Neural cell (in vitro differentiated cells): ENCODE measurements around the gene GCK. TPM values are rescaled to one million over a fixed set of nuclear protein-coding genes. Genes with fewer than 3 reads are reported as not detected.

ENCODE experiments used
- H2AFZ ChIP-seq: fragments of 200-600, 300-800 bp; sonication (generic), shearing (Covaris generic); 2 replicates; pipeline ENCODE4 v1.6.0; 2014; ENCODE audit warnings: low read depth, mild to moderate bottlenecking, antibody characterized with exemption, low read length, moderate library complexity
- H3F3A ChIP-seq: fragments of 200-600 bp; shearing (Covaris generic); 2 replicates; pipeline ENCODE4 v1.6.1; 2016; ENCODE audit warnings: mild to moderate bottlenecking, moderate library complexity, mixed read lengths, antibody characterized with exemption, low read length; ENCODE audit not compliant: insufficient read depth, poor library complexity, severe bottlenecking
- H3K27ac ChIP-seq: fragments of 200-600, 300-800 bp; sonication (generic), shearing (Covaris generic); 2 replicates; pipeline ENCODE4 v1.5.1; 2014; ENCODE audit warnings: mild to moderate bottlenecking, low read length, moderate library complexity
- H3K27me3 ChIP-seq: fragments of 300-800, 200-600 bp; sonication (generic), shearing (Covaris generic); 2 replicates; pipeline ENCODE4 v1.6.0; 2014; ENCODE audit warnings: mild to moderate bottlenecking, low read depth, low read length, moderate library complexity; ENCODE audit not compliant: insufficient read depth
- H3K36me3 ChIP-seq: fragments of 300-800, 200-600 bp; sonication (generic), shearing (Covaris generic); 2 replicates; pipeline ENCODE4 v1.5.1; 2014; ENCODE audit warnings: mild to moderate bottlenecking, antibody characterized with exemption, low read length, moderate library complexity; ENCODE audit not compliant: insufficient read depth
- H3K4me2 ChIP-seq: fragments of 300-800, 200-600 bp; sonication (generic), shearing (Covaris generic); 2 replicates; pipeline ENCODE4 v1.6.0; 2014; ENCODE audit warnings: mild to moderate bottlenecking, low read length
- H3K4me3 ChIP-seq: fragments of 300-800, 200-600 bp; sonication (generic), shearing (Covaris generic); 2 replicates; pipeline ENCODE4 v1.5.1; 2014; ENCODE audit warnings: mild to moderate bottlenecking, low read length, moderate library complexity
- H3K79me2 ChIP-seq: fragments of 200-600 bp; shearing (Covaris generic); replicated peaks from 2 replicates; pipeline ENCODE4 v1.6.0; 2014; ENCODE audit warnings: mild to moderate bottlenecking, low read length, moderate library complexity; ENCODE audit not compliant: insufficient read depth
- H3K9ac ChIP-seq: fragments of 300-800, 200-600 bp; sonication (generic), shearing (Covaris generic); 2 replicates; pipeline ENCODE4 v1.6.1; 2016; ENCODE audit warnings: mild to moderate bottlenecking, low read length, mixed read lengths
- H3K9me2 ChIP-seq: fragments of 200-600 bp; shearing (Covaris generic); 2 replicates; pipeline ENCODE4 v1.6.1; 2016; ENCODE audit warnings: mild to moderate bottlenecking, low read length, mixed read lengths; ENCODE audit not compliant: insufficient read depth
- H3K9me3 ChIP-seq: fragments of 200-600, 300-800 bp; sonication (generic), shearing (Covaris generic); 2 replicates; pipeline ENCODE4 v1.6.1; 2016; ENCODE audit warnings: mild to moderate bottlenecking, mixed run types, low read length, moderate library complexity, mixed read lengths
- H4K20me1 ChIP-seq: fragments of 200-600 bp; shearing (Covaris generic); 2 replicates; pipeline ENCODE4 v1.6.1; 2016; ENCODE audit warnings: mild to moderate bottlenecking, mixed run types; ENCODE audit not compliant: insufficient read depth
- CTCF ChIP-seq: fragments of 450-650 bp; IDR thresholded peaks from 2 replicates; pipeline ENCODE4 v1.5.1; 2014; ENCODE audit warnings: antibody characterized with exemption, mild to moderate bottlenecking, moderate library complexity; ENCODE audit not compliant: poor library complexity, severe bottlenecking
- EP300 ChIP-seq: fragments of 450-650 bp; conservative IDR thresholded peaks from 2 replicates; pipeline ENCODE4 v1.6.1; 2014; ENCODE audit warnings: antibody characterized with exemption, mild to moderate bottlenecking, moderate library complexity; ENCODE audit not compliant: poor library complexity, severe bottlenecking
- EZH2 ChIP-seq: fragments of 200-600, 300-800 bp; shearing (Covaris generic), sonication (generic); IDR thresholded peaks from 2 replicates; pipeline ENCODE4 v1.6.1; 2014; ENCODE audit warnings: antibody characterized with exemption, low read length, borderline replicate concordance, mild to moderate bottlenecking; ENCODE audit not compliant: insufficient read depth, poor library complexity, severe bottlenecking
- MXI1 ChIP-seq: fragments of 450-650 bp; conservative IDR thresholded peaks from 2 replicates; pipeline ENCODE4 v1.6.1; 2014; ENCODE audit warnings: antibody characterized with exemption, mild to moderate bottlenecking; ENCODE audit not compliant: poor library complexity, severe bottlenecking
- POLR2AphosphoS5 ChIP-seq: IDR thresholded peaks from 2 replicates; pipeline ENCODE4 v1.6.1; 2012
- RAD21 ChIP-seq: fragments of 450-650 bp; conservative IDR thresholded peaks from 2 replicates; pipeline ENCODE4 v1.6.1; 2014; ENCODE audit warnings: antibody characterized with exemption, mild to moderate bottlenecking, moderate library complexity
- REST ChIP-seq: IDR thresholded peaks from 2 replicates; pipeline ENCODE4 v1.6.1; 2012; ENCODE audit warnings: borderline replicate concordance
- SMC3 ChIP-seq: fragments of 450-650 bp; conservative IDR thresholded peaks from 2 replicates; pipeline ENCODE4 v1.6.1; 2014; ENCODE audit warnings: antibody characterized with exemption, mild to moderate bottlenecking, moderate library complexity; ENCODE audit not compliant: poor library complexity
- TAF1 ChIP-seq: IDR thresholded peaks from 2 replicates; pipeline ENCODE4 v1.6.1; 2012; ENCODE audit warnings: low read depth
- polyA plus RNA-seq: library from polyadenylated mRNA; depleted of rRNA; stranded (reverse); fragments of >200 nt; gene quantifications from 2 replicates; pipeline ENCODE4 v1.2.3, GENCODE V29; 2014

GCK gene
- polyA plus RNA-seq, 1 donor from 2014 or later: 7.4 TPM

- Histone ChIP-seq H3K4me2 (no peak overlapping the region), H3K9me2 (no peaks in the 10 kb centered on the region), H3K27ac (no peak overlapping the region), H2AFZ (no peak overlapping the region), H3K36me3 (no peaks in the 10 kb centered on the region), H3K79me2 (no peaks in the 10 kb centered on the region), H3K27me3 (no peaks in the 10 kb centered on the region), H3K9me3 (no peaks in the 10 kb centered on the region), H4K20me1 (no peaks in the 10 kb centered on the region), H3K4me3 (no peak overlapping the region), H3K9ac (no peak overlapping the region), H3F3A (no peaks in the 10 kb centered on the region)
- no peak for TF ChIP-seq MXI1
- TF ChIP-seq CTCF: no peak
- no peak for TF ChIP-seq EZH2
- TF ChIP-seq SMC3: no peak
- no peak for TF ChIP-seq EP300
- no peak for TF ChIP-seq REST
- no peak for TF ChIP-seq POLR2AphosphoS5
- TF ChIP-seq TAF1: no peak
- TF ChIP-seq RAD21: no peak
Observed at GRCh38 chr7:44139311-44140010, 49.8 kb downstream of the GCK start.

- Histone ChIP-seq H3K79me2 (no peaks in the 10 kb centered on the region), H2AFZ (no peak overlapping the region), H3K9ac (no peak overlapping the region), H3K9me3 (no peaks in the 10 kb centered on the region), H3F3A (no peaks in the 10 kb centered on the region), H3K36me3 (no peaks in the 10 kb centered on the region), H3K27ac (no peak overlapping the region), H3K9me2 (no peaks in the 10 kb centered on the region), H3K27me3 (no peaks in the 10 kb centered on the region), H4K20me1 (no peaks in the 10 kb centered on the region), H3K4me2 (no peak overlapping the region), H3K4me3 (no peak overlapping the region)
- TF ChIP-seq REST: no peak
- no peak for TF ChIP-seq POLR2AphosphoS5
- no peak for TF ChIP-seq TAF1
- no peak for TF ChIP-seq MXI1
- TF ChIP-seq EP300: no peak
- no peak for TF ChIP-seq RAD21
- no peak for TF ChIP-seq CTCF
- no peak for TF ChIP-seq SMC3
- no peak for TF ChIP-seq EZH2
Observed at GRCh38 chr7:44138698-44139097, 50.5 kb downstream of the GCK start.
